C1 segment of cervical spinal cord (tissue), 14 donors: ENCODE results near the gene FRRS1L.

ENCODE experiments used
- DNase-seq, 14 donors: peaks; one replicate each; lab custom pipeline; 2025; lab: John Stamatoyannopoulos, UW

FRRS1L gene

GRCh38 chr9:109166771-109167601, at the start of gene FRRS1L:
FRRS1L (minus strand) TSS chr9:109167249; CDS start chr9:109167138, 111 bp downstream.
- DNase-seq: peak in 7 of 14 donors; percentile 5 to 62 (median 25)

- no peak for DNase-seq
Measured at GRCh38 chr9:109214414-109214813, 47.4 kb upstream of the FRRS1L start.

- no peak for DNase-seq
Measured at GRCh38 chr9:109213285-109214121, 46.5 kb upstream of the FRRS1L start.

- no peak for DNase-seq
Measured at GRCh38 chr9:109212768-109213167, 45.7 kb upstream of the FRRS1L start.

- DNase-seq: no peak
Measured at GRCh38 chr9:109206670-109207069, 39.6 kb upstream of the FRRS1L start.

GRCh38 chr9:109205526-109205925, 38.5 kb upstream of the FRRS1L start:
- DNase-seq: no peak

- DNase-seq: no peak
Measured at GRCh38 chr9:109203761-109204360, 36.8 kb upstream of the FRRS1L start.

GRCh38 chr9:109199676-109200075, 32.6 kb upstream of the FRRS1L start:
- DNase-seq: no peak

GRCh38 chr9:109198736-109199382, 31.8 kb upstream of the FRRS1L start:
- DNase-seq: no peak

GRCh38 chr9:109193974-109194556, 27.0 kb upstream of the FRRS1L start:
- no peak for DNase-seq

GRCh38 chr9:109192732-109193361, 25.8 kb upstream of the FRRS1L start:
- DNase-seq: no peak

- no peak for DNase-seq
Measured at GRCh38 chr9:109191746-109192145, 24.7 kb upstream of the FRRS1L start.

- no peak for DNase-seq
Measured at GRCh38 chr9:109190151-109190550, 23.1 kb upstream of the FRRS1L start.

- no peak for DNase-seq
Measured at GRCh38 chr9:109186857-109187520, 19.9 kb upstream of the FRRS1L start.

GRCh38 chr9:109182940-109183798, 16.1 kb upstream of the FRRS1L start:
- DNase-seq: peak in 3 of 14 donors; percentile 9 to 84 (median 19)

- no peak for DNase-seq
Measured at GRCh38 chr9:109182550-109182939, 15.5 kb upstream of the FRRS1L start.

GRCh38 chr9:109181284-109181683, 14.2 kb upstream of the FRRS1L start:
- DNase-seq: no peak

GRCh38 chr9:109179801-109180523, 12.9 kb upstream of the FRRS1L start:
- peak in 11 of 14 donors; percentile 18 to 88 (median 62) for DNase-seq

GRCh38 chr9:109176963-109177362, 9.9 kb upstream of the FRRS1L start:
- DNase-seq: no peak
